Measurements from ENCODE around the gene C2CD5.
"Not testable (repeated sequence)": the region's sequence is repeated elsewhere in the genome, so short reads cannot be mapped to it uniquely, and the experiment has no call there.

Gene C2CD5

GRCh38 chr12:22544038-22544979 is at the start of gene C2CD5:
Gene C2CD5 (minus strand): TSS chr12:22544542. CDS start chr12:22544150, 392 bp downstream.
- DNase-seq (ENCODE audit: low spot score): peak; percentile 97

GRCh38 chr12:22593864-22594263 is 49.5 kb upstream of the C2CD5 start:
- no peak for DNase-seq (ENCODE audit: low spot score)

GRCh38 chr12:22588817-22589216 is 44.5 kb upstream of the C2CD5 start:
- DNase-seq (ENCODE audit: low spot score): peak; percentile 12

GRCh38 chr12:22578328-22578727 is 34.0 kb upstream of the C2CD5 start:
- no peak for DNase-seq (ENCODE audit: low spot score)

- DNase-seq (ENCODE audit: low spot score): no peak
Measured at GRCh38 chr12:22577667-22578066, 33.3 kb upstream of the C2CD5 start.

GRCh38 chr12:22576473-22576872 is 32.1 kb upstream of the C2CD5 start:
- no peak for DNase-seq (ENCODE audit: low spot score)

- no peak for DNase-seq (ENCODE audit: low spot score)
Measured at GRCh38 chr12:22576065-22576464, 31.7 kb upstream of the C2CD5 start.

GRCh38 chr12:22574921-22575320 is 30.6 kb upstream of the C2CD5 start:
- DNase-seq (ENCODE audit: low spot score): no peak

GRCh38 chr12:22573181-22573580 is 28.8 kb upstream of the C2CD5 start:
- no peak for DNase-seq (ENCODE audit: low spot score)

GRCh38 chr12:22569253-22569652 is 24.9 kb upstream of the C2CD5 start:
- DNase-seq (ENCODE audit: low spot score): no peak

GRCh38 chr12:22562036-22563028 is 18.0 kb upstream of the C2CD5 start:
- DNase-seq (ENCODE audit: low spot score): no peak

GRCh38 chr12:22554750-22555149 is 10.4 kb upstream of the C2CD5 start:
- DNase-seq (ENCODE audit: low spot score): not testable (repeated sequence)

- DNase-seq (ENCODE audit: low spot score): no peak
Measured at GRCh38 chr12:22551624-22552023, 7.3 kb upstream of the C2CD5 start.

GRCh38 chr12:22545255-22545654 is 913 bp upstream of the C2CD5 start:
- DNase-seq (ENCODE audit: low spot score): no peak

- peak; percentile 34 for DNase-seq (ENCODE audit: low spot score)
Measured at GRCh38 chr12:22543246-22544037, 900 bp downstream of the C2CD5 start.

GRCh38 chr12:22541496-22542155 is 2.7 kb downstream of the C2CD5 start:
- no peak for DNase-seq (ENCODE audit: low spot score)

- no peak for DNase-seq (ENCODE audit: low spot score)
Measured at GRCh38 chr12:22539055-22539454, 5.3 kb downstream of the C2CD5 start.

GRCh38 chr12:22538311-22538710 is 6.0 kb downstream of the C2CD5 start:
- DNase-seq (ENCODE audit: low spot score): no peak

GRCh38 chr12:22536971-22537544 is 7.3 kb downstream of the C2CD5 start:
- no peak for DNase-seq (ENCODE audit: low spot score)

GRCh38 chr12:22536346-22536945 is 7.9 kb downstream of the C2CD5 start:
- DNase-seq (ENCODE audit: low spot score): no peak

Data from AG20443 (cell line).